Muscle of leg (tissue), 11 donors: ENCODE measurements around the gene TM4SF5. TPM values are rescaled to one million over a fixed set of nuclear protein-coding genes. Genes with fewer than 3 reads are reported as not detected.
"Not testable (repeated sequence)": the region's sequence is repeated elsewhere in the genome, so short reads cannot be mapped to it uniquely, and the experiment has no call there.

ENCODE experiments used
- DNase-seq: peaks from one replicate; pipeline ENCODE4 v3.0.0; 2013
- H3K27ac ChIP-seq: one replicate; pipeline ENCODE4 v1.5.1; 2013; ENCODE audit warnings: mild to moderate bottlenecking, low read length, control low read depth
- H3K27me3 ChIP-seq: one replicate; pipeline ENCODE4 v1.6.1; 2013; ENCODE audit warnings: low read length; ENCODE audit not compliant: control insufficient read depth, insufficient read depth
- H3K36me3 ChIP-seq: one replicate; pipeline ENCODE4 v1.6.1; 2013; ENCODE audit warnings: low read length; ENCODE audit not compliant: control insufficient read depth, insufficient read depth
- H3K4me1 ChIP-seq: one replicate; pipeline ENCODE4 v1.6.1; 2013; ENCODE audit warnings: low read length; ENCODE audit not compliant: control insufficient read depth, insufficient read depth
- H3K4me3 ChIP-seq: one replicate; pipeline ENCODE4 v1.5.1; 2013; ENCODE audit warnings: low read length, control low read depth
- H3K9me3 ChIP-seq: replicated peaks from 2 replicates; pipeline ENCODE4 v1.6.1; 2013; ENCODE audit warnings: low read depth, low read length; ENCODE audit not compliant: control insufficient read depth
- WGBS: methylation state at CpG from one replicate; pipeline ENCODE4 v1.1.5; 2013; ENCODE audit warnings: missing lambda C conversion rate; ENCODE audit not compliant: insufficient coverage; 5-methylcytosine and 5-hydroxymethylcytosine counted together
- polyA plus RNA-seq, 8 donors: library from polyadenylated mRNA; unstranded; fragments of 120-200 nt; gene quantifications; one replicate each; pipeline versions ENCODE4 v1.2.1 to v1.2.3, GENCODE V29; 2013; ENCODE audit warnings: inconsistent platforms in 1 of 8, low replicate concordance in 1 of 8; ENCODE audit not compliant: insufficient read length in 8 of 8, insufficient read depth in 1 of 8
- total RNA-seq: library from RNA; stranded (reverse); fragments of 120-200 nt; gene quantifications from one replicate; pipeline ENCODE4 v1.2.4, GENCODE V29; 2013

Gene TM4SF5
- total and polyA plus RNA-seq, 9 donors, result 0.36 to 2.2 TPM; not detected in 7

GRCh38 chr17:4822835-4823234 lies 51.1 kb downstream of the TM4SF5 start:
- WGBS, result 40% methylated on average over 1 of the region's 3 CpGs
- peaks cover 37% of the 10 kb centered on the region for H3K36me3 ChIP-seq

GRCh38 chr17:4823373-4824089 lies 51.8 kb downstream of the TM4SF5 start:
- H3K4me1 ChIP-seq, result no peaks in the 10 kb centered on the region
- H3K36me3 ChIP-seq, result peaks cover 31% of the 10 kb centered on the region
- H3K4me3 ChIP-seq, result no peak overlapping the region
- no peak overlapping the region for H3K27ac ChIP-seq
- no peak for DNase-seq
- WGBS, result 85% methylated on average over 3 of the region's 12 CpGs
- H3K27me3 ChIP-seq, result no peaks in the 10 kb centered on the region
- H3K9me3 ChIP-seq, result no peaks in the 10 kb centered on the region

More at GRCh38 chr17:4822835-4823234, 51.1 kb downstream of the TM4SF5 start:
- no peak overlapping the region for H3K4me3 ChIP-seq
- H3K9me3 ChIP-seq, result no peaks in the 10 kb centered on the region
- no peak for DNase-seq
- H3K27ac ChIP-seq, result no peak overlapping the region
- H3K27me3 ChIP-seq, result no peaks in the 10 kb centered on the region
- H3K4me1 ChIP-seq, result no peaks in the 10 kb centered on the region

GRCh38 chr17:4827399-4827798 lies 55.7 kb downstream of the TM4SF5 start:
- Histone ChIP-seq H3K4me1 (no peaks in the 10 kb centered on the region), H3K27me3 (no peaks in the 10 kb centered on the region), H3K27ac (no peak overlapping the region), H3K36me3 (peaks cover 14% of the 10 kb centered on the region), H3K9me3 (no peaks in the 10 kb centered on the region), H3K4me3 (no peak overlapping the region)
- 46% methylated on average over 6 of the region's 8 CpGs for WGBS
- no peak for DNase-seq

GRCh38 chr17:4832829-4833177 lies 61.1 kb downstream of the TM4SF5 start:
- H3K4me1 ChIP-seq, result peaks cover 25% of the 10 kb centered on the region
- H3K4me3 ChIP-seq, result peak overlapping the region; percentile 56
- H3K27ac ChIP-seq, result peak overlapping the region; percentile 84
- not testable (repeated sequence) for H3K9me3 ChIP-seq, H3K36me3 ChIP-seq, DNase-seq, H3K27me3 ChIP-seq
- 0% methylated on average over 10 of the region's 17 CpGs for WGBS

Other genes starting within 250 kb of the TM4SF5 start
- gene MYBBP1A, start 216.5 kb upstream of the TM4SF5 start, total RNA-seq, result 25.5 TPM
- gene MYBBP1A, start 216.5 kb upstream of the TM4SF5 start, polyA plus RNA-seq, result 10 to 100 TPM; 32.9 to 42.3 (median 36.5) TPM
- gene GGT6, start 211.3 kb upstream of the TM4SF5 start, total RNA-seq, result 0.04 TPM
- gene GGT6, start 211.3 kb upstream of the TM4SF5 start, polyA plus RNA-seq, result 1 to 10 TPM in 1 of 8 donors, under 1 TPM in 7; 0.05 to 3.2 (median 0.15) TPM
- gene SMTNL2, start 187.4 kb upstream of the TM4SF5 start, total RNA-seq, result 88.9 TPM
- 100 to 1,000 TPM in 5 of 8 donors, 10 to 100 TPM in 3; 67.9 to 157 (median 113) TPM for gene SMTNL2, start 187.4 kb upstream of the TM4SF5 start, polyA plus RNA-seq
- gene ALOX15, start 130.2 kb upstream of the TM4SF5 start, total RNA-seq, result 0.18 TPM
- gene ALOX15, start 130.2 kb upstream of the TM4SF5 start, polyA plus RNA-seq, result 1 to 10 TPM in 1 of 8 donors, under 1 TPM in 7; 0.07 to 1.4 (median 0.35) TPM
- gene PELP1, start 67.7 kb upstream of the TM4SF5 start, total RNA-seq, result 13.5 TPM
- 10 to 100 TPM; 27.1 to 39.2 (median 34.3) TPM for gene PELP1, start 67.7 kb upstream of the TM4SF5 start, polyA plus RNA-seq
- 12.9 TPM for gene ARRB2, start 61.3 kb upstream of the TM4SF5 start, total RNA-seq
- gene ARRB2, start 61.3 kb upstream of the TM4SF5 start, polyA plus RNA-seq, result 10 to 100 TPM; 16.5 to 29.1 (median 21.3) TPM
- 21.9 TPM for gene MED11, start 40.5 kb upstream of the TM4SF5 start, total RNA-seq
- gene MED11, start 40.5 kb upstream of the TM4SF5 start, polyA plus RNA-seq, result 10 to 100 TPM; 14.4 to 20.2 (median 17.3) TPM
- gene ZMYND15, start 32.1 kb upstream of the TM4SF5 start, total RNA-seq, result 0.27 TPM
- under 1 TPM; 0.15 to 0.79 (median 0.36) TPM for gene ZMYND15, start 32.1 kb upstream of the TM4SF5 start, polyA plus RNA-seq
- gene CXCL16, start 32.0 kb upstream of the TM4SF5 start, total RNA-seq, result 1.7 TPM
- gene CXCL16, start 32.0 kb upstream of the TM4SF5 start, polyA plus RNA-seq, result 1 to 10 TPM; 2.9 to 8.3 (median 4.7) TPM
- 8.2 TPM for gene VMO1, start 14.5 kb downstream of the TM4SF5 start, total RNA-seq
- 10 to 100 TPM in 1 of 8 donors, 1 to 10 TPM in 7; 3.0 to 12.7 (median 5.9) TPM for gene VMO1, start 14.5 kb downstream of the TM4SF5 start, polyA plus RNA-seq
- not detected for gene GLTPD2, start 17.1 kb downstream of the TM4SF5 start, total RNA-seq
- gene GLTPD2, start 17.1 kb downstream of the TM4SF5 start, polyA plus RNA-seq, result 1 to 10 TPM in 2 of 8 donors, under 1 TPM in 6; 0.41 to 2.2 (median 0.84) TPM
- 125 TPM for gene PSMB6, start 24.3 kb downstream of the TM4SF5 start, total RNA-seq
- gene PSMB6, start 24.3 kb downstream of the TM4SF5 start, polyA plus RNA-seq, result 100 to 1,000 TPM in 7 of 8 donors, 10 to 100 TPM in 1; 99.0 to 110 (median 107) TPM
- 22.2 TPM for gene PLD2, start 35.3 kb downstream of the TM4SF5 start, total RNA-seq
- 10 to 100 TPM; 22.4 to 36.9 (median 28.2) TPM for gene PLD2, start 35.3 kb downstream of the TM4SF5 start, polyA plus RNA-seq
- 11.8 TPM for gene MINK1, start 61.5 kb downstream of the TM4SF5 start, total RNA-seq
- 10 to 100 TPM; 24.4 to 39.3 (median 31.3) TPM for gene MINK1, start 61.5 kb downstream of the TM4SF5 start, polyA plus RNA-seq
- gene C17orf107, start 127.7 kb downstream of the TM4SF5 start, total RNA-seq, result 2.8 TPM
- gene C17orf107, start 127.7 kb downstream of the TM4SF5 start, polyA plus RNA-seq, result 1 to 10 TPM in 6 of 8 donors, under 1 TPM in 2; 0.80 to 3.1 (median 1.4) TPM
- 1.5 TPM for gene CHRNE, start 131.2 kb downstream of the TM4SF5 start, total RNA-seq
- 1 to 10 TPM in 6 of 8 donors, under 1 TPM in 2; 0.53 to 2.5 (median 1.4) TPM for gene CHRNE, start 131.2 kb downstream of the TM4SF5 start, polyA plus RNA-seq
- 0.04 TPM for gene GP1BA, start 160.4 kb downstream of the TM4SF5 start, total RNA-seq
- gene GP1BA, start 160.4 kb downstream of the TM4SF5 start, polyA plus RNA-seq, result 1 to 10 TPM in 4 of 8 donors, under 1 TPM in 4; 0.69 to 1.3 (median 0.93) TPM
- 39.8 TPM for gene SLC25A11, start 168.2 kb downstream of the TM4SF5 start, total RNA-seq
- gene SLC25A11, start 168.2 kb downstream of the TM4SF5 start, polyA plus RNA-seq, result 10 to 100 TPM; 51.3 to 60.3 (median 56.0) TPM
- gene RNF167, start 168.4 kb downstream of the TM4SF5 start, total RNA-seq, result 34.6 TPM
- 10 to 100 TPM; 66.0 to 71.5 (median 69.6) TPM for gene RNF167, start 168.4 kb downstream of the TM4SF5 start, polyA plus RNA-seq
- 175 TPM for gene PFN1, start 176.6 kb downstream of the TM4SF5 start, total RNA-seq
- 100 to 1,000 TPM; 413 to 498 (median 454) TPM for gene PFN1, start 176.6 kb downstream of the TM4SF5 start, polyA plus RNA-seq
- 1,492 TPM for gene ENO3, start 179.2 kb downstream of the TM4SF5 start, total RNA-seq
- 1,000 to 10,000 TPM in 6 of 8 donors, 100 to 1,000 TPM in 2; 815 to 2,459 (median 1,732) TPM for gene ENO3, start 179.2 kb downstream of the TM4SF5 start, polyA plus RNA-seq
- 77.7 TPM for gene SPAG7, start 195.9 kb downstream of the TM4SF5 start, total RNA-seq
- gene SPAG7, start 195.9 kb downstream of the TM4SF5 start, polyA plus RNA-seq, result 100 to 1,000 TPM in 6 of 8 donors, 10 to 100 TPM in 2; 91.7 to 122 (median 103) TPM
- gene CAMTA2, start 215.8 kb downstream of the TM4SF5 start, total RNA-seq, result 4.4 TPM
- gene CAMTA2, start 215.8 kb downstream of the TM4SF5 start, polyA plus RNA-seq, result 10 to 100 TPM; 15.8 to 25.2 (median 22.3) TPM
- 0.93 TPM for gene INCA1, start 225.6 kb downstream of the TM4SF5 start, total RNA-seq
- 1 to 10 TPM; 2.8 to 5.4 (median 4.0) TPM for gene INCA1, start 225.6 kb downstream of the TM4SF5 start, polyA plus RNA-seq
- 57.0 TPM for gene KIF1C, start 226.1 kb downstream of the TM4SF5 start, total RNA-seq
- gene KIF1C, start 226.1 kb downstream of the TM4SF5 start, polyA plus RNA-seq, result 100 to 1,000 TPM in 2 of 8 donors, 10 to 100 TPM in 6; 82.5 to 103 (median 95.4) TPM